Spleen (tissue), 11 donors: ENCODE data around the gene TMEM232. TPM values are rescaled to one million over a fixed set of nuclear protein-coding genes. Genes with fewer than 3 reads are reported as not detected.

Experiments
- DNase-seq: peaks from one replicate; pipeline ENCODE4 v3.0.0-alpha.2; 2020
- H3K27ac ChIP-seq, 8 donors: fragments of 200-600 bp; sonication (generic) in 7 of 8; 1 replicate in 4 of 8; 2 replicates in 4 of 8; pipeline versions ENCODE4 v1.5.0 to v1.8.0; 2016 to 2021; ENCODE audit warnings: inconsistent platforms in 4 of 8, mild to moderate bottlenecking in 4 of 8, moderate library complexity in 1 of 8
- H3K27me3 ChIP-seq, 7 donors: fragments of 200-600 bp; sonication (generic) in 6 of 7; replicated peaks in 1 of 7; 1 replicate in 4 of 7; 2 replicates in 3 of 7; pipeline versions ENCODE4 v1.5.0 to v1.8.0; 2016 to 2021; ENCODE audit warnings: inconsistent platforms in 3 of 7, mild to moderate bottlenecking in 1 of 7
- H3K36me3 ChIP-seq, 6 donors: fragments of 200-600 bp; sonication (generic) in 5 of 6; 1 replicate in 4 of 6; 2 replicates in 2 of 6; pipeline versions ENCODE4 v1.5.0 to v1.8.0; 2016 to 2021; ENCODE audit warnings: inconsistent platforms in 2 of 6
- H3K4me1 ChIP-seq, 6 donors: fragments of 200-600 bp; sonication (generic) in 5 of 6; 1 replicate in 3 of 6; 2 replicates in 3 of 6; pipeline versions ENCODE4 v1.5.0 to v1.8.0; 2016 to 2021; ENCODE audit warnings: inconsistent platforms in 3 of 6
- H3K4me3 ChIP-seq, 8 donors: fragments of 200-600 bp; sonication (generic) in 7 of 8; 1 replicate in 4 of 8; 2 replicates in 4 of 8; pipeline versions ENCODE4 v1.5.0 to v1.8.0; 2016 to 2021; ENCODE audit warnings: inconsistent platforms in 4 of 8, mild to moderate bottlenecking in 4 of 8, moderate library complexity in 2 of 8
- H3K9me3 ChIP-seq, 8 donors: fragments of 200-600 bp; sonication (generic) in 7 of 8; 1 replicate in 4 of 8; 2 replicates in 4 of 8; pipeline versions ENCODE4 v1.5.0 to v1.8.0; 2016 to 2021; ENCODE audit warnings: inconsistent platforms in 4 of 8
- CTCF ChIP-seq, 11 experiments: fragments of 200-600 bp in 7 of 11; fragments of 450-650 bp in 4 of 11; sonication (generic) in 4 of 11; IDR thresholded peaks in 8 of 11; conservative IDR thresholded peaks in 3 of 11; 1 replicate in 7 of 11; 2 replicates in 4 of 11; pipeline versions ENCODE4 v1.4.0 to v1.8.0; 2016 to 2021; ENCODE audit warnings: antibody characterized with exemption in 11 of 11, inconsistent platforms in 4 of 11, mild to moderate bottlenecking in 1 of 11
- POLR2A ChIP-seq, 3 donors: fragments of 450-650 bp; IDR thresholded peaks; one replicate each; pipeline ENCODE4 v1.5.1; 2017; ENCODE audit warnings: antibody characterized with exemption in 3 of 3, mild to moderate bottlenecking in 1 of 3
- POLR2AphosphoS5 ChIP-seq, 3 donors: sonication (generic); formaldehyde crosslinking; IDR thresholded peaks; one replicate each; pipeline ENCODE4 v1.5.1; 2017; ENCODE audit warnings: antibody characterized with exemption in 3 of 3
- WGBS, 5 donors: extraction: QIAGEN DNeasy Blood & Tissue Kit in 3 of 5; methylation state at CpG; one replicate each; pipeline versions ENCODE4 v1.1.5 to v1.1.7; 2013 to 2018; 5-methylcytosine and 5-hydroxymethylcytosine counted together
- intact Hi-C: fragments of 100-400 bp; cut with DNase I; formaldehyde crosslinking; loops from one replicate; pipeline ENCODE4 v1.15.0; 2023; ENCODE audit warnings: low total_unique reads
- polyA plus RNA-seq, 3 donors: library from polyadenylated mRNA; stranded (reverse); fragments of 200-250 nt; gene quantifications; one replicate each; pipeline ENCODE4 v1.2.1, GENCODE V29; 2013
- total RNA-seq, 7 donors: library from RNA; depleted of rRNA in 3 of 7; stranded (reverse); fragments of >200 nt in 3 of 7; fragmentation: NEBNext Ultra II Directional in 4 of 7; extraction: Animal tissue kit (Norgen Biotek cat#: 25700) in 4 of 7; gene quantifications; one replicate each; pipeline versions ENCODE4 v1.1.0 to v1.2.1, GENCODE V29; 2016 to 2021
- donor health status: healthy with polysubstance abuse.
- donor health status: DM: no; HTN: no; CAD: no; lungs with moderate emphysema.
- donor health status: DM: no; HTN: no; CAD: no.
- donor health status: Bipolar disorder and iron deficiency.
- donor health status: healthy.
- donor health status: DM: no; HTN: no; CAD: no.
- donor health status: DM: yes; HTN: yes; CAD: no.

The TMEM232 gene
- total and polyA plus RNA-seq, 10 donors: 0.11 to 4.3 (median 2.6) TPM

DNA sequence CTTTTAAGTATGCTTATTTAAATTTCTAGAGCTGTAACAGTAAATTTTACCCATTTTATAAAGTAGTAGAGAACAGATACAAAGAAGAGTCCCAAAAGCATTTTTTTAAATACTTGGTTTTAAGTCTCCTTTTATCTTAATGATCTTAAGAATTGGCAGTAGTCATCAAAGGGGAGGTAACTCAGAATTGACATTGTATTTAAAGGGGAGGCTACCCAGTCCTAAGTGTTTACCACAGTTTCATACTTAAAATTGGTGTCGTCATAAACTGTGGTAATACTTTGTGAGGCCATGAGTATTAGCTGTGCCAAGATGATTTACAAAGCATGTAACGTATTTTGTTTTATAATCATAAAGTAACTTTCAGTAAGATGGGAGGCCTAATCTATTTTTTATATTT, 27.1 kb upstream of the TMEM232 start:
- intact Hi-C loops: no loop called here
- Histone ChIP-seq H3K27ac (no peak overlapping the region), H3K4me1 (peaks cover 0 to 22% (median 4%) of the 10 kb centered on the region in 6 donors), H3K36me3 (peaks cover 0 to 87% (median 31%) of the 10 kb centered on the region in 6 donors), H3K4me3 (no peak overlapping the region), H3K9me3 (no peaks in the 10 kb centered on the region), H3K27me3 (no peaks in the 10 kb centered on the region)
- DNase-seq: no peak
- no peak for TF ChIP-seq CTCF (IDR thresholded peaks at IDR 0.05 in 8 of 11, conservative IDR thresholded peaks at IDR 0.05 in 3 of 11)
- no peak for TF ChIP-seq POLR2AphosphoS5 (IDR thresholded peaks at IDR 0.05)
- TF ChIP-seq POLR2A (IDR thresholded peaks at IDR 0.05): no peak
- 76 to 91% (median 82%) methylated on average over 2 of the region's 2 CpGs for WGBS, 5 donors

- WGBS, 5 donors: 60 to 86% (median 74%) methylated on average over 1 of the region's 1 CpG
- TF ChIP-seq CTCF (IDR thresholded peaks at IDR 0.05 in 8 of 11, conservative IDR thresholded peaks at IDR 0.05 in 3 of 11): no peak
- TF ChIP-seq POLR2A (IDR thresholded peaks at IDR 0.05): no peak
- no peak for TF ChIP-seq POLR2AphosphoS5 (IDR thresholded peaks at IDR 0.05)
Observed at GRCh38 chr5:110752953-110753352, 26.5 kb upstream of the TMEM232 start.

GRCh38 chr5:110751902-110752762, 25.7 kb upstream of the TMEM232 start:
- Histone ChIP-seq H3K27me3 (no peaks in the 10 kb centered on the region), H3K36me3 (peaks cover 0 to 87% (median 31%) of the 10 kb centered on the region in 6 donors), H3K4me1 (peaks cover 0 to 22% (median 4%) of the 10 kb centered on the region in 6 donors), H3K4me3 (no peak overlapping the region), H3K9me3 (no peaks in the 10 kb centered on the region), H3K27ac (peak overlapping the region in 1 of 8 donors; percentile 6)
- 64 to 66% (median 65%) methylated on average over 8 of the region's 8 CpGs for WGBS, 5 donors
- intact Hi-C loops: no loop called here
- DNase-seq: no peak
- TF ChIP-seq POLR2AphosphoS5 (IDR thresholded peaks at IDR 0.05) (no peak), CTCF (IDR thresholded peaks at IDR 0.05 in 8 of 11, conservative IDR thresholded peaks at IDR 0.05 in 3 of 11) (no peak), POLR2A (IDR thresholded peaks at IDR 0.05) (no peak)

More at GRCh38 chr5:110752953-110753352, 26.5 kb upstream of the TMEM232 start:
- no peaks in the 10 kb centered on the region for H3K27me3 ChIP-seq
- H3K9me3 ChIP-seq: no peaks in the 10 kb centered on the region
- intact Hi-C loops: no loop called here
- peaks cover 0 to 22% (median 4%) of the 10 kb centered on the region in 6 donors for H3K4me1 ChIP-seq
- H3K4me3 ChIP-seq: no peak overlapping the region
- H3K27ac ChIP-seq: peak overlapping the region in 1 of 8 donors; percentile 6
- H3K36me3 ChIP-seq: peaks cover 0 to 87% (median 34%) of the 10 kb centered on the region in 6 donors
- DNase-seq: no peak
